HG03108 (cell line): ENCODE measurements around the gene MAML3.
"Not testable (repeated sequence)": the region's sequence is repeated elsewhere in the genome, so short reads cannot be mapped to it uniquely, and the experiment has no call there.

Experiments used
- ATAC-seq: cut with Tn5 transposase; IDR thresholded peaks from one replicate; pipeline ENCODE4 v1.9.1; 2021; ENCODE audit warnings: moderate library complexity; ENCODE audit not compliant: unreplicated experiment

MAML3 gene

DNA sequence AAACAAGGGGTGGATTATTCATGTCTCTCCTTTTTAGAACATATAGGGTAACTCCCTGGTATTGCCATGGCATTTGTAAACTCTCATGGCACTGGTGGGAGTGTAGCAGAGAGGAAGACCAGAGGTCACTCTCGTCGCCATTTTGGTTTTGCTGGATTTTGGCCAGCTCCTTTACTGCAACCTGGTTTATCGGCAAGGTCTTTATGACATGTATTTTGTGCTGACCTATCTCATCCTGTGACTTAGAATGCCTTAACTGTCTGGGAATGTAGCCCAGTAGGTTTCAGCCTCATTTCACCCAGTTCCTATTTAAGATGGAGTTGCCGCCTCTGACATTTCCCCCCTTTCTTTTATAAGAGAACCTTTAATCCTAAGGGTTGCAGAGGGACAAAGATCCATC, 442.5 kb downstream of the MAML3 start:
- no peak for ATAC-seq

DNA sequence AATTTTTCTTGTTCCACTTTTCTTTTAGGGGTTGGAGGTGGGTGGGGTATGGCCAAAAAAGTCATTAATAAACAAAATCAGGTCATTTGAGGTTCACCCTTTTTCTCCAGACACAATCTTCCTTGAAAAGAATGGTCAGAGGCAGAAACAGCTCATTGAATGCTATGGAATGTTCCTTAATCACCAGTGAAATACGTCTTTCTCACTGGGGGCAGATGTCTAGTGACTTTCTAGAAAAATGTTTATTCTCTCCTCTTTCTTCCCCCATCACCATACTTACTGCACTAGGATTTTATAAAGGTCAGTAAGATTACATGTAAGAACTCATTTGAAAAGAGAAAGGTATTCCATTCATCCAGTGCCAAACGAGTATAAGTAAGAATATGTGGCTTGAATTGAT, 443.9 kb downstream of the MAML3 start:
- no peak for ATAC-seq

DNA sequence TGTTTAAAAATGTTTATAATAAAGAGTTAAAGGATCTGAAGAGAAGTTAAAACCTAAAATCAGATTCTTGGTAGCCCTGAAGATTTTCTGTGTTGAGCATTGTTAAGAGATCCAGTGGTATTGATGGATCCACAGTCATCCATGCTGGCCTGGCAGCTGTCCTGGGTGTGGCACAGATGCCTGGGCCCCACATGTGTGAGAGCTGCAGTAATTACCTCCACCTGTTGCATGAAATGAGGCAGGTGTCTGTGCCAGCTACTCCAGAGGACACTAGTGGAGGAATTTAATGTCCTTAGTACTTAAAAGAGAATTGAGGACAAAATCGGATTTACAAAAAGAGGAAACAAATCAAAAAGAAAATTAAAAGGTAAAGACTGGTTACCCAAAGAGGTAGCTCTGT, 444.3 kb downstream of the MAML3 start:
- ATAC-seq: no peak

DNA sequence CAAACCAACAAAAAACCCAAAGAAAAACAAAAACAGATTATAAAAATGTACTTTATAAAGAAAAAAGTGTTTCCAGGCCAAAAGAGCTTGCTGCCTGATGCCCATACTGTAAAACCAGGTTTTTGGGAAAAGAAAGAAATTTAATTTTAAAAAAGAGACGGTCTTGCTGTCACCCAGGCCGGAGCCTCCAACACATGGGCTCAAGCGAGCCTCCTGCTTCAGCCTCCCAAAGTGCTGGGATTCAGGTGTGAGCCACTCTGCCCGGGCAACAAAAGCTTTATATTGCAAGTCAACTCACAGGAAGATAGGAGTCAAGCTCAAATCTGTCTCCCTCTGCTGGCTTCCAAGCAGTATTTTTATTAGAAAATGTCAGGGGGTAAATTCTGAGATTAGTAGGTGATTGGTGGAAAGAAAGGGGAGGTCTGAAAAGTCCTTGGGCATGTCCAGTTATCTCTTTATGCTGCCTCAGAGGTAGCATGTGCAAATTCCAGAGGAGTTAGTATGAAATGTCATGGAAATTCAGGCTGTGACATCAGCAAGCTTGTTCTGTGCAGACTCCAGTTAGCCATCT, 449.0 kb downstream of the MAML3 start:
- no peak for ATAC-seq

DNA sequence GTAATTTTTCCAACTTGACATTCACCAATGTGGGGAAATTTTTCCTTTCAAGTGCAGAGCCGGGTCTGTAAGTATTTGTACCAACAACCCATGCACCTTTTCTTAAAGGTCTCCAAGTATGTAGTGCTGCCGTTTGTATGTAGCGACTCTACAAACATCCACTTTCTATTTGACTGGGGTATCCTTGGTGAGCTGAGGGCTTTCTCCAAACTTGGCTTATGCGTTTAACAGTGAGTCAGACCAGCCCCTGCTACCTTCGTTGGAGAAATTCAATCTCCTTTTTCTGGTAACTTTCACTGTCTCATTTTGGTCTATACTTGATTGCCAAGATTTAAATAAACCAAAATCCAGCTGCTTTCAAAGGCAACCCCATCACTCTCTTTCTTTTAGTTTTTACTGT, 453.4 kb downstream of the MAML3 start:
- ATAC-seq: no peak

DNA sequence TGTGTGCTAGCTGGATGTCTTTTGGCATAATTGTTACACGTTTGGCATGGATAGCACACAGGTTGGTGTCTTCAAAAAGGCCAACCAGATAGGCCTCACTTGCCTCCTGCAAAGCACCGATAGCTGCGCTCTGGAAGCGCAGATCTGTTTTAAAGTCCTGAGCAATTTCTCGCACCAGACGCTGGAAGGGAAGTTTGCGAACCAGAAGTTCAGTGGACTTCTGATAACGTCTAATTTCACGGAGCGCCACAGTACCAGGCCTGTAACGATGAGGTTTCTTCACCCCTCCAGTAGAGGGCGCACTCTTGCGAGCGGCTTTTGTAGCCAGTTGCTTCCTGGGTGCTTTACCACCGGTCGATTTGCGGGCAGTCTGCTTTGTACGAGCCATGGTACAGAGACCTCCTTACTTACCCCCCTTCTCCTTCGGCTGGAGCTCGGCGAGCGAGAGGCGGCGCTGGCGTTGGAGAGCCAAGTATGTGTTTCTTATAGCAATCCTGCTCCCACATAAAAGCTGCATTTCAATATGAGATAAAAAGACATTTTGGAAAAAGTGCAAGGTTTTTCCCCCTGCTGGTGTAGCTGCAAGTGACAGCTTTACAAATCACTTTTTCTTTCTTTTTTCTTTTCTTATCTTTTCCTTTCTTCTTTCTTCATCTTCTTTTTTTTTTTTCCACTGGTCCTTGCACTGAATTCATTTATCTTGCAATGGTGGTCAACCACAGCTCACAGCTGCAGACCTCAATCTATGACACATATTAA, 455.6 kb downstream of the MAML3 start:
- ATAC-seq: not testable (repeated sequence)

DNA sequence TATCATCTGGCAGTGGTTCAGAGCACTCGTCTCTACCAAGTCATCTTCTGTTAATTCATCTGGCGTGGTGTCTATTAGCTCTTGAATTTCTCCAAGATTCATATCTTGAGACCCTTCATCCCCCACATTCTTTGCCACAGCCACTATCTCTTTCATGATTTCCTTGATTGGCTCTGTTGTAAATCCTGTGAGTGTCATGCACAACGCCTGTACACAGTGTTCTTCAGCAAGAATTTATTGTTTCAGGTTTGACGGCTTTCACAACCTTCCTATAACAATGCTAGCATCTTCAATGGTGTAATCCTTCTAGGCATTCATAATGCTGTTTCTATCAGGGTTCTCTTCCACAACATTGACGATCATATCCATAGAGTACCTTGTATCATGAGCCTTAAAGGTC, 457.5 kb downstream of the MAML3 start:
- ATAC-seq: no peak

DNA sequence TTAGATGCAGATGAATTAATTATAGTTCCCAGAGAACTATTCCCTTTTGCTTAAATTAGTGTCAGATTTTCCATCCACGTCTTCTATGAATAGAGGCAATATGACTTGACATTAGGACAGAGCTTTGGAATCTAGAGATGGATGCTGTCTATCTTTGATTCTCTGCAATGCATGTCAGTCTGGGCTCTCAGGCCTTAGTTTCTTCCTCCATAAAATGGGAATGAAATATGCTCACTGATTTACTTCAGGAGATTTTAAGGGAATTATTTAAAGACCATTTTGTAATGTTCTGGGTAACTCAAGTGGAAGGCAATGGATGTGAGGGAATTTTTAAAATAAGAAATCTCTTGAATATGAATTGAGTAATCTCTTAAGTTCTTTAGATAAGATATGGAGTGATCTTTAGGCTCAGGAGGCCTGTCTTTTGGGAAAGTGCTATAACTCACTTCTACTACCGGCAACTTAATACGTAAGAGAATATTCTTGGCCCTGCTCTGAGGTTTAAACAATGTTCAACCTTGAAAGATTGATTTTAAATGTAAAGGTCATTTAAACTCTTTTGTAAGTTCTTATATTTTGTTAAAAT, 459.4 kb downstream of the MAML3 start:
- ATAC-seq: no peak

DNA sequence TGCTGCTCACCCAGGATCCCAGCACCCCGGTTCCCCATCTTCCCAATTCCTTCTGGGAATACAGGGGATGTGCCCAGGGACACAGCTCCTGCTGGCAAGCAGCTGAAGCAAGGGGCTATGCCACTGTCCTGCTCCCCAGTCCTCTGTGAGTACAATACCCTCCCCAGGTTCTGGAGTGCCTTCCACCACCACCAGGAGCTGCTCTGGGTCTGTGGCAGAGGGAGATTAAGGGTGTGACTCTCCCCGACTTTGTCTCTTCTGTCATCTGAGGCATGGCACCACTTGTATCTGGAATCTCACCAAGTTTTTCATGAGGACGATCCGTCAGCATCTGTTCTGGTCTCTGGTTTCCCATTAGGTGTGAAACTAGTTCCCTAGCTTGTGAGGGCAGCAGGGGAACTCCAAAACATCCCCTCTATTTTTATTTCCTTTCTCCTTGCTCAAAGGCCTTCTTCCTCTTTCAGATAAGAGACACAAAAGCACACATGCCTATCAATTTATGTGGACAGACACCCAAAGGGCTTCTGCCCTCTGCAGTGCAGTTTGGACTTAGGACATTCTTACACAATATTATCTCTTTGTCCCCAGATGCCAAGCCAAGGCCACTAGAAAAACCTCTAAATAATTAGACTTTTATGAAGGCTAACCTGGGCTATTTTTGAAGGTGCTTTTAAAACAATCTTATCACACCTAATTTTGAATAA, 461.5 kb downstream of the MAML3 start:
- no peak for ATAC-seq

DNA sequence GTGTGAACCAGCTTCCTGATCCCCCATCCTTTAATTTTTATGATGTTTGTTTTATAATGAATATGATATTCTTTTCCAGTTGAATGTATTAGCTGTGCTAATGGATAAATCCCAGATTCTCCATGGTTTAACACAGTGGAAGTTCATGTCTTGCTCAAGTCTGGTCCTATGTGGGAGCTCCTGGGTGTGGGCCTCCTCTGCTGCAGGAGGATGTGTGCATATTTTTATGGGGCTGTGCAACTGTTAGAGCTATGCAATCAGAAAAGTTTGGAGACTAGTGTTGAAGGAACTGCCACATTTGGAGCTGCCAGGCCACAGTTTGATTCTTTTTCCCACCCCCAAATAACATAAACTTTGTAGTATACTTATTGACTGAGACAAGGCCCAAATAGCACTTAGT, 463.6 kb downstream of the MAML3 start:
- ATAC-seq: no peak

DNA sequence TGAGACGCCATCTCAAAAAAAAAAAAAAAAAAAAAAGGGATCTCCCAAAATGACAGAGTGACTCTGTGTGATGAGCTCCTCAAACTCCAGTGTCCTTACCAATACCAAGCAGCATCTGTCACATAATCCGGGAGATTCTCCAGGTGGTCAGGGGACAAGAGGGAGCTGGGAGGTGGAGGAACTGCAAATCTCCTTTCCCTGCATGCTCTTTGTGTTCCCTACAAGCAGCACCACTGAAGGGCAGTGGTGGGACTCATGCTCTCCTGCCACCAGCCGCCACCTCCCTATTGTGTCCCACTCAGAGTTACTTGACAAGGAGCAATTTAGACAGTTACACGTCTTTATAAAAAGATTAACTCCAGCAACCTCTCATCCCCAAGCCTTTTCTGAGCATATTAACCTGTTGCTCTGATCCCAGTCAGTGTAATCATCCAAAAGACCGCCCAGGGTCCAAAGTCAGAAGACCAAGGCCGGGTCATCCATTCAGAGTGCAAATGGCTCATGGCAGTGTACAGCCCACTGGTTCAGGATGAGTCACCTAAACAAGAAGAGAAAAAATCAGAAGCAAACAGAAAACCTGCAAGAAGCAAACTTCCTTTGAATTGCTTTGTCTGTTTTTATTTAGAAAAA, 464.8 kb downstream of the MAML3 start:
- no peak for ATAC-seq

DNA sequence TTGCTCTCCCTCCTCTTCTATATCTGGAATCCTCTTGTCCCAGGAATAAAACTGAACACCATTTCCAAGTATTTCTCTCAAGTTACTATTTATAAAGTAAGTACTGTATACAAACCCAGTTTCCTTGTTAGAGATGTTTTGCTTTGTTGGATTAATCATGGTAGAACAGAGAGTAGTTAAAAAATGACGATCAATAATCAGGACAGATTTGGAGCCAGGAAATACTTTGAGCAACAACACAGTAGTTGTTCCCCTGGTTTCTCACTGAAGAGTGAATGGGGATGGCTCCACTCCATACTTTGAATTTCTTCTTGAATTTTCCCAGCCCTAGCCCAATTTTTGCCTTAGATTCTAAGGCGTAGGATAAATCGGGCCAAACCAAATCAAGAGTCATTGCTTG, 467.0 kb downstream of the MAML3 start:
- ATAC-seq: no peak

DNA sequence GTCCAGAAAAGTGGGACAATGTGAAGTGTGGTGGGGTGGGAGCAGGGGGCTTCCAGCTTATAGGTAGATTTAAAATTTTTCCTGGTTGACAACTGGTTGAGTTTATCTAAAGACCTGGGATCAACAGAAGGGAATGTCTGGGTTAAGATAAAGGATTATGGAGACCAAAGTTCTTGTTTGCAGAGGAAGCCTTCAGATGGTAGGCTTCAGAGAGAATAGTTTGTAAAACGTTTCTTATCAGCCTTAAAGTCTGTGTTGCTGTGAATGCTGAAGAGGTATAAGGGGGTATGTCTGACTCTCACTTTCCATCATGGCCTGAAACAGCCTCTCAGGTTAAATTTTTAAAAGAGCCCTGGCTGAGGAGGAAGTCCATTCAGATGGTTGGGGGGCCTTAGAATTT, 467.9 kb downstream of the MAML3 start:
- no peak for ATAC-seq

DNA sequence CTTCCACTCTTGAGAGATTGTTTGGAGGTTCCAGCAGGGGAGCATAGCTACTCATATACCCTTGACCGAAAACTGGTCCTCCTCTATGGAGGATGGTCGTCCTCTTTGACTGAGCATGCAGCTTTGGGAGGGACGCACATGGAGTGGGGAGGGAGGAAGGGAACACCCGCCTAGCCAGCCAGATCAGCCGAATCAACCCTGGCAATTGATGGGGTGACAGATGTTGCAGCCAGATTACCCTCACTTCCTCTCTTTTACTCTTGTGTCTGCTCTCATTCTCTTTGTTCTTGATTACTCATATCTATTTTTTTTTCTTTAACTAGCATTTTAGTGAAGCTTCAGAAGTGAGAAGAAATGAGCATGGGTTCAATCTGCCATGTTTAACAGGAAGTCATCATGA, 468.8 kb downstream of the MAML3 start:
- ATAC-seq: no peak

DNA sequence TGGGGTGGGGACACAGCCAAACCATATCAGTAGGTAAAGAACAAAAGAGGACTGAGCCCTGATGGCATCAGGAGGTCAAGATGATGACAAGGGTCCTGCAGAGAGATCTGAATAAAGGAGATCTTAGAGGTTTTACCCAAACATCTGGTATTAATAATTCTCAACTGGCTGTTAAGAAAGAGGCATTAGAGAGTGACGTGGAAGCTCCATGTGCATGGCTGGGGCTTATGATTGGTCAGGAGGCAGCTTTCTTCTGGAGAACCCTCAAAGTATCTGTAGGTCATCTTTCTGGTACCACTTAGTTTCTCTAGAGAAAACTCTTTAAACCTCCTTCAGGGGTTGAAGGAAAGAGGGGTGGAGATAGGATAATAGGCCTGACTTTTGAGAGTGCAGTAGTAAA, 469.6 kb downstream of the MAML3 start:
- no peak for ATAC-seq

DNA sequence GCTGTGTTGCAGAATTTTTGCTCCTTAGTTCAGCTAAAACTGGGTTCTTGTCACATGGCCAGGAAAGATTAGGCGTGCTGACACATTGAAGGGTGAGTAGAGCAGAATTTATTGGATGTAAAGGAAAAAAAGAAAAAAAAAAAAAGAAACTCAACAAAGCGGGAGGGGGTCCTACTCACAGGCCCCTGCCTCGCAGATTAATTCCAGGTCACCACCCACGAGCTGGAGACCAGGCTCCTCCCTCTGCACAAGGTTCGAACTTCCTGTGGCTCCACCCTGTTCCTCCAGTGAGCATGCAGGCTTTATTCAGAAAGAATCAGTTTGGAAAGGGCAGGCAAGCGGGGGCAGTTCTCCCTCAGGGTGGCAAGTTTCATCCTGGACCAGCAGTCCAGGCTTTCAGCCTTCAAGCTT, 471.2 kb downstream of the MAML3 start:
- no peak for ATAC-seq

DNA sequence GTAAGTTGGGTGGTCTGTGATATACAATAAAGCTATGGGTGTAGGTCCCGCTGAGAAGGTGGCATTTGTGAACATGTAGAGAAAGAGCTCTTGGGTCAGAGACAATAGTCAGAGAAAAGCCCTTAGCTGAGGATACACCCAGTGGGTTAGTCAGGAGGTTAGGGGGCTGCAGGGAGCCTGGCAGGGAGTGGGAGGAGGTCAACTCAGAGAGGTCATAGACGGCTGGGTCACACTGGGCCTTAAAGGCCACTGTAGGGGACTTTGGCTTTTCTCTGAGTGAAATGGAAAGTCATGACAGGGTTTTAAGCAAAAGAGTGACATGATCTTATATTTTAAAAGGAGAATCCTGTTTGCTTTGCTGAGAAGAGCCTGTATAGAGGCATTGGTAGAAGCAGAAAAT, 471.7 kb downstream of the MAML3 start:
- no peak for ATAC-seq

DNA sequence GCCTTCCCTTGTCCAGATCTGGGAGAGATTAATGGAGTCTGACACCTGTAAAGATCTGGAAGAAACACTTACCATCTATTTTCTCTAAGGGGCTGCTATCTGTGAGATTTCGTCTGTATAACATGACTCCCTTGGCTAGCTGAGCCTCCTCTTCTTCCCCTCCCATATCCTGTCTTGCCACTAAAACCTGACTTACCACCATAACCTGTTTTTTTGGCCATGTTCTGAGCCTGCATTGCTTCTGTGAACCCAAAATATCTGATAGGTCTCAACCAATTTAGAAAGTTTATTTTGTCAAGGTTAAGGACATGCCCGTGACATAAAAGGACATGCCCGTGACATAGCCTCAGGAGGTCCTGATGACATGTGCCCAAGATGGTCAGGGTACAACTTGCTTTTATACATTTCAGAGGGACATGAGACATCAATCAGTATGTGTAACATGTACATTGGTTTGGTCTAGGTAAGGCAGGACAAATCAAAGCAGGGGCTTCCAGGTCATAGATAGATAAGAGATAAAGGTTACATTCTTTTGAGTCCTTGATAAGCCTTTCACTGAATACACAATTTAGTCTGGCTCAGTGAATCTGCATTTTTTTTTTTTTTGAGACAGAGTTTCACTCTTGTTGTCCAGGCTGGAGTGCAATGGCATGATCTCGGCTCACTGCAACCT, 476.9 kb downstream of the MAML3 start:
- no peak for ATAC-seq

DNA sequence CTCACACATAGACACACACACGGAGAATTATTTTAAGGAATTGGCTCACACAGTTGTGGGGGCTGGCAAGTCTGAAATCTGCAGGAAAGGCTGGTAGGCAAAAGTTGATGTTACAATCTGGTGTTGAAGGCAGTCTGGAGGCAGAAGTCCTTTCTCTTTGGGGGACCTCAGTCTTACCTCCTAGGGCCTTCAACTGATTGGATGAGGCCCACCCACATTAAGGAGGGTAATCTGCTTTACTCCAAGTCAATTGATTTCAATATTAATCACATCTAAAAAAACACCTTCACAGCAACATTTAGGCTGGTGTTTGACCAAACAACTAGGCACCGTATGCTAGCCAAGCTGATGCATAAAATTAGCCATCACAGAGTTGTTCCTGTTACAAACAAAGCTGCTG, 477.6 kb downstream of the MAML3 start:
- ATAC-seq: no peak

DNA sequence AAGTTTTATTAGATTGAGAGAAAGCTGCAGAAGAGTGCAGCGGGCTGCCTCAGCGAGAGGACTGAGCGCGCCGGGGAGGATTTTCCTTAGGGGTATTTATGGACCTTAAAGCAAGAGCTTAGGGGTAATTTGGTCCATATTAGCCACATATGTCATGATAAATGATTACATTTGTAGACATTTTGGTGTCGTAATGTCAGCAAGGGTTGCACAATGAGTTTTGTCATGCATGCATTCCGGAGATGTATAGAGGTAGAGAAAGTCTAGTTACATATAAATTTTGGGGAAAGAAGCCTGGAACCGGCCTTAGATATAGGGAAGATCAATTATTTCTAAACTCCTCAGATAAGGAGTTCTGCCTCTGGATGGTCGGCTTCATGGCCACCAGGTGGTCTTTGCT, 478.3 kb downstream of the MAML3 start:
- ATAC-seq: no peak
